Activated CD4-positive, alpha-beta T cell treated with anti-CD3 and anti-CD28 coated beads for 1 hour (primary cell): ENCODE data around the gene TECR.
A peak's percentile ranks its signal among the peaks of the same experiment; 100 is the strongest.
"Not testable (repeated sequence)": the region's sequence is repeated elsewhere in the genome, so short reads cannot be mapped to it uniquely, and the experiment has no call there.

Source experiments
- DNase-seq: peaks from one replicate; pipeline ENCODE4 v3.0.0-alpha.2; 2020

Gene TECR

GRCh38 chr19:14540741-14541525 is 11.5 kb downstream of the TECR start:
- DNase-seq, result no peak

GRCh38 chr19:14541979-14542378 is 12.6 kb downstream of the TECR start:
- not testable (repeated sequence) for DNase-seq

GRCh38 chr19:14542711-14543328 is 13.4 kb downstream of the TECR start:
- no peak for DNase-seq

- DNase-seq, result no peak
Observed at GRCh38 chr19:14544047-14544446, 14.7 kb downstream of the TECR start.

- no peak for DNase-seq
Observed at GRCh38 chr19:14544977-14545715, 15.8 kb downstream of the TECR start.

- DNase-seq, result no peak
Observed at GRCh38 chr19:14545716-14546082, 16.3 kb downstream of the TECR start.

GRCh38 chr19:14550201-14550754 is 20.9 kb downstream of the TECR start:
- DNase-seq, result no peak

- peak; percentile 73 for DNase-seq
Observed at GRCh38 chr19:14551134-14552005, 22.0 kb downstream of the TECR start.

- DNase-seq, result not testable (repeated sequence)
Observed at GRCh38 chr19:14552006-14552360, 22.6 kb downstream of the TECR start.

- DNase-seq, result no peak
Observed at GRCh38 chr19:14553042-14553938, 23.9 kb downstream of the TECR start.

GRCh38 chr19:14553939-14554243 is 24.5 kb downstream of the TECR start:
- no peak for DNase-seq

GRCh38 chr19:14554382-14554812 is 25.0 kb downstream of the TECR start:
- no peak for DNase-seq

- DNase-seq, result no peak
Observed at GRCh38 chr19:14555918-14556661, 26.7 kb downstream of the TECR start.

GRCh38 chr19:14556662-14557188 is 27.3 kb downstream of the TECR start:
- DNase-seq, result peak; percentile 51

- DNase-seq, result no peak
Observed at GRCh38 chr19:14558370-14559066, 29.1 kb downstream of the TECR start.

- DNase-seq, result no peak
Observed at GRCh38 chr19:14559916-14560775, 30.8 kb downstream of the TECR start.

- DNase-seq, result no peak
Observed at GRCh38 chr19:14560776-14561108, 31.3 kb downstream of the TECR start.

- DNase-seq, result no peak
Observed at GRCh38 chr19:14561249-14561648, 31.9 kb downstream of the TECR start.

GRCh38 chr19:14561847-14562351 is 32.5 kb downstream of the TECR start:
- no peak for DNase-seq
